SK-N-SH treated with all-trans-retinoic acid at 6 μM for 48 hours (cell line): ENCODE measurements around the gene APOC4.

Source experiments
- ATAC-seq: fragments of 200-7000 bp; cut with Tn5 transposase; 3 replicates; pipeline ENCODE4 v1.9.1; 2020; ENCODE audit warnings: mild to moderate bottlenecking, moderate library complexity
- ARNTL ChIP-seq: fragments of 450-650 bp; formaldehyde crosslinking; IDR thresholded peaks from 2 replicates; pipeline ENCODE4 v1.5.0; 2020; ENCODE audit warnings: low read depth, mild to moderate bottlenecking, moderate library complexity, borderline replicate concordance
- BACH2 ChIP-seq: fragments of 250-450 bp; sonication (Bioruptor Pico); IDR thresholded peaks from 2 replicates; pipeline ENCODE4 v1.9.0; 2021; ENCODE audit warnings: mild to moderate bottlenecking, borderline replicate concordance
- CREB5 ChIP-seq: fragments of 250-450 bp; sonication (Bioruptor Pico); IDR thresholded peaks from 2 replicates; pipeline ENCODE4 v1.5.1; 2020; ENCODE audit warnings: low read depth, mild to moderate bottlenecking, moderate library complexity
- CSDC2 ChIP-seq: fragments of 250-450 bp; sonication (Bioruptor Pico); IDR thresholded peaks from 2 replicates; pipeline ENCODE4 v1.5.0; 2020; ENCODE audit warnings: mild to moderate bottlenecking, moderate library complexity
- CSRNP3 ChIP-seq: fragments of 250-450 bp; sonication (Bioruptor Pico); IDR thresholded peaks from 2 replicates; pipeline ENCODE4 v1.5.1; 2021; ENCODE audit warnings: mild to moderate bottlenecking, moderate library complexity
- ESRRG ChIP-seq: fragments of 250-450 bp; sonication (Bioruptor Pico); IDR thresholded peaks from 2 replicates; pipeline ENCODE4 v1.6.1; 2021; ENCODE audit warnings: mild to moderate bottlenecking
- GLIS3 ChIP-seq: fragments of 250-450 bp; sonication (Bioruptor Pico); IDR thresholded peaks from 2 replicates; pipeline ENCODE4 v1.5.0; 2020; ENCODE audit warnings: mild to moderate bottlenecking, moderate library complexity
- ISL1 ChIP-seq: fragments of 250-450 bp; sonication (Bioruptor Pico); IDR thresholded peaks from 2 replicates; pipeline ENCODE4 v2.1.2; 2022; ENCODE audit warnings: mild to moderate bottlenecking, moderate library complexity
- OSR1 ChIP-seq: fragments of 250-450 bp; sonication (Bioruptor Pico); IDR thresholded peaks from 2 replicates; pipeline ENCODE4 v1.8.0; 2022; ENCODE audit warnings: moderate library complexity, mild to moderate bottlenecking, inconsistent platforms
- PPARA ChIP-seq: fragments of 250-450 bp; sonication (Bioruptor Pico); IDR thresholded peaks from 2 replicates; pipeline ENCODE4 v1.5.0; 2020; ENCODE audit warnings: mild to moderate bottlenecking, borderline replicate concordance
- RARB ChIP-seq: fragments of 250-450 bp; sonication (Bioruptor Pico); IDR thresholded peaks from 2 replicates; pipeline ENCODE4 v1.8.0; 2021; ENCODE audit warnings: mild to moderate bottlenecking, moderate library complexity
- SNAI2 ChIP-seq: fragments of 250-450 bp; sonication (Bioruptor Pico); IDR thresholded peaks from 2 replicates; pipeline ENCODE4 v1.5.0; 2020; ENCODE audit warnings: mild to moderate bottlenecking, moderate library complexity
- TCF4 ChIP-seq: fragments of 250-450 bp; sonication (Bioruptor Pico); IDR thresholded peaks from 2 replicates; pipeline ENCODE4 v1.8.0; 2021; ENCODE audit warnings: mild to moderate bottlenecking, moderate library complexity, borderline replicate concordance
- TSHZ2 ChIP-seq: fragments of 250-450 bp; sonication (Bioruptor Pico); IDR thresholded peaks from 2 replicates; pipeline ENCODE4 v1.5.0; 2020; ENCODE audit warnings: mild to moderate bottlenecking, moderate library complexity
- ZC3H10 ChIP-seq: fragments of 250-450 bp; sonication (Bioruptor Pico); IDR thresholded peaks from 2 replicates; pipeline ENCODE4 v1.5.1; 2021; ENCODE audit warnings: mild to moderate bottlenecking, moderate library complexity
- ZNF565 ChIP-seq: fragments of 450-650 bp; formaldehyde crosslinking; conservative IDR thresholded peaks from 2 replicates; pipeline ENCODE4 v1.5.0; 2020; ENCODE audit warnings: low read depth, mild to moderate bottlenecking, moderate library complexity
- ZNF70 ChIP-seq: fragments of 450-650 bp; formaldehyde crosslinking; IDR thresholded peaks from 2 replicates; pipeline ENCODE4 v1.5.0; 2020; ENCODE audit warnings: mild to moderate bottlenecking, moderate library complexity
- TF ChIP-seq, protein P1 (sequence below): fragments of 250-450 bp; sonication (Bioruptor Pico); IDR thresholded peaks from 2 replicates; pipeline ENCODE4 v1.8.0; 2020; ENCODE audit warnings: mild to moderate bottlenecking, moderate library complexity, borderline replicate concordance
- TF ChIP-seq, protein P2 (sequence below): fragments of 250-450 bp; sonication (Bioruptor Pico); IDR thresholded peaks from 2 replicates; pipeline ENCODE4 v1.8.0; 2021; ENCODE audit warnings: low read depth, mild to moderate bottlenecking, moderate library complexity, borderline replicate concordance

APOC4 gene

DNA sequence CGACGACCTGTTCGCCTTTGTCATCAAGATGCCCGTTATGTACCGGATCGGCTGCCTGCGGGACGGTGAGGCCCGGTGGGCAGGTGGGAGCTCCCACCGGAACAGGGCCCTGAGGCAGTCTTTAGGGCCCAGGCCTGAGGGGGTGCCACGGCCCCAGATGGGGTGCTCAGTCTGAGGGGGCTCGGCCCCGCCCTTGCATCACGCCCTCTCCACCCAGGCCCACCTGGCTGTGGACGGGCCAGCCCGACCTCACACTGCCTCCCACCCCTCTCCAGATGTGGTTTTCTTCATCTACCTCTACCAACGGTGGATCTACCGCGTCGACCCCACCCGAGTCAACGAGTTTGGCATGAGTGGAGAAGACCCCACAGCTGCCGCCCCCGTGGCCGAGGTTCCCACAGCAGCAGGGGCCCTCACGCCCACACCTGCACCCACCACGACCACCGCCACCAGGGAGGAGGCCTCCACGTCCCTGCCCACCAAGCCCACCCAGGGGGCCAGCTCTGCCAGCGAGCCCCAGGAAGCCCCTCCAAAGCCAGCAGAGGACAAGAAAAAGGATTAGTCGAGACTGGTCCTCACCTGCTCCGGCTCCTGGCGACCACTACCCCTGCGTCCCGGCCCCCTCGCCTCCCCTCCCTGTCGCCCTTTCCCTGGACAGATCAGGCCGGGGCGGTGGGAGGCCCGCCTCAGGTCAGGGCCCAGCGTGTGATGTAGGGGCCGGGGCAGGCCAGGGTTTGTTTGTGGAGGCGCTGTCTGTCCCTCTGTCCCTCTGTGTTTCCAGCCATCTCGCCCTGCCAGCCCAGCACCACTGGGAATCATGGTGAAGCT lies 50.5 kb downstream of the APOC4 start:
- ATAC-seq, result no peak
- TF ChIP-seq, protein P1, sequence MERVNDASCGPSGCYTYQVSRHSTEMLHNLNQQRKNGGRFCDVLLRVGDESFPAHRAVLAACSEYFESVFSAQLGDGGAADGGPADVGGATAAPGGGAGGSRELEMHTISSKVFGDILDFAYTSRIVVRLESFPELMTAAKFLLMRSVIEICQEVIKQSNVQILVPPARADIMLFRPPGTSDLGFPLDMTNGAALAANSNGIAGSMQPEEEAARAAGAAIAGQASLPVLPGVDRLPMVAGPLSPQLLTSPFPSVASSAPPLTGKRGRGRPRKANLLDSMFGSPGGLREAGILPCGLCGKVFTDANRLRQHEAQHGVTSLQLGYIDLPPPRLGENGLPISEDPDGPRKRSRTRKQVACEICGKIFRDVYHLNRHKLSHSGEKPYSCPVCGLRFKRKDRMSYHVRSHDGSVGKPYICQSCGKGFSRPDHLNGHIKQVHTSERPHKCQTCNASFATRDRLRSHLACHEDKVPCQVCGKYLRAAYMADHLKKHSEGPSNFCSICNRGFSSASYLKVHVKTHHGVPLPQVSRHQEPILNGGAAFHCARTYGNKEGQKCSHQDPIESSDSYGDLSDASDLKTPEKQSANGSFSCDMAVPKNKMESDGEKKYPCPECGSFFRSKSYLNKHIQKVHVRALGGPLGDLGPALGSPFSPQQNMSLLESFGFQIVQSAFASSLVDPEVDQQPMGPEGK (CRISPR knock-in tag), result no peak
- TF ChIP-seq ESRRG (CRISPR knock-in tag) (no peak), GLIS3 (CRISPR knock-in tag) (no peak), CSRNP3 (no peak), TSHZ2 (CRISPR knock-in tag) (no peak), SNAI2 (CRISPR knock-in tag) (no peak), CSDC2 (no peak), CREB5 (CRISPR knock-in tag) (no peak), ISL1 (CRISPR knock-in tag) (no peak), TCF4 (CRISPR knock-in tag) (no peak), ARNTL (CRISPR knock-in tag) (no peak), RARB (no peak), BACH2 (CRISPR knock-in tag) (no peak)
- TF ChIP-seq, protein P2, sequence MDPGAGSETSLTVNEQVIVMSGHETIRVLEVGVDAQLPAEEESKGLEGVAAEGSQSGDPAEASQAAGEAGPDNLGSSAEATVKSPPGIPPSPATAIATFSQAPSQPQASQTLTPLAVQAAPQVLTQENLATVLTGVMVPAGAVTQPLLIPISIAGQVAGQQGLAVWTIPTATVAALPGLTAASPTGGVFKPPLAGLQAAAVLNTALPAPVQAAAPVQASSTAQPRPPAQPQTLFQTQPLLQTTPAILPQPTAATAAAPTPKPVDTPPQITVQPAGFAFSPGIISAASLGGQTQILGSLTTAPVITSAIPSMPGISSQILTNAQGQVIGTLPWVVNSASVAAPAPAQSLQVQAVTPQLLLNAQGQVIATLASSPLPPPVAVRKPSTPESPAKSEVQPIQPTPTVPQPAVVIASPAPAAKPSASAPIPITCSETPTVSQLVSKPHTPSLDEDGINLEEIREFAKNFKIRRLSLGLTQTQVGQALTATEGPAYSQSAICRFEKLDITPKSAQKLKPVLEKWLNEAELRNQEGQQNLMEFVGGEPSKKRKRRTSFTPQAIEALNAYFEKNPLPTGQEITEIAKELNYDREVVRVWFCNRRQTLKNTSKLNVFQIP, result no peak

DNA sequence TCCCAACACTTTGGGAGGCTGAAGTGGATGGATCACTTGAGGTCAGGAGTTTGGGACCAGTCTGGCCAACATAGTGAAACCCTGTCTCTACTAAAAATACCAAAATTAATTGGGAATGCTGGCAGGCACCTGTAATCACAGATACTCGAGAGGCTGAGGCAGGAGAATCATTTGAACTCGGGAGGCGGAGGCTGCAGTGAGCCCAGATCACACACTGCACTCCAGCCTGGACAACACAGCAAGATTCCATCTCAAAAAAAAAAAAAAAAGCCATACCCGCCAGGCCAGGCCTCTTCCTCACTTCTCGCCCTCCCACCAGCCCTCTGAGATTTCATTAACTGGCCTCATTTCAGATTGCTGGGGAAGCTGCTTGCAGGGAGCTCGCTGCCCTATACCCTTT lies 51.5 kb downstream of the APOC4 start:
- ATAC-seq, result no peak

More for the DNA sequence above, 51.5 kb downstream of the APOC4 start:
- no peak for TF ChIP-seq GLIS3 (CRISPR knock-in tag)
- TF ChIP-seq ZNF70, result no peak
- TF ChIP-seq ISL1 (CRISPR knock-in tag), result no peak
- no peak for TF ChIP-seq OSR1 (CRISPR knock-in tag)
- TF ChIP-seq TCF4 (CRISPR knock-in tag), result no peak
- no peak for TF ChIP-seq TSHZ2 (CRISPR knock-in tag)
- TF ChIP-seq RARB, result no peak
- no peak for TF ChIP-seq ARNTL (CRISPR knock-in tag)
- no peak for TF ChIP-seq ZNF565 (CRISPR knock-in tag)
- TF ChIP-seq PPARA (CRISPR knock-in tag), result no peak
- no peak for TF ChIP-seq ESRRG (CRISPR knock-in tag)
- TF ChIP-seq BACH2 (CRISPR knock-in tag), result no peak
- TF ChIP-seq, protein P1 (CRISPR knock-in tag), result no peak
- no peak for TF ChIP-seq ZC3H10 (CRISPR knock-in tag)
- TF ChIP-seq CSRNP3, result no peak
